ENCODE data around the gene IL20RA.

- TF ChIP-seq KDM1A (IDR thresholded peaks at IDR 0.05; ENCODE audit: borderline replicate concordance, low read length): no peak
- TF ChIP-seq CHD2 (IDR thresholded peaks at IDR 0.05; ENCODE audit: low read length): no peak
- TF ChIP-seq ASH2L (IDR thresholded peaks at IDR 0.05; ENCODE audit: low read length): no peak
- TF ChIP-seq CTCF (IDR thresholded peaks at IDR 0.05; ENCODE audit: control extremely low read depth in 1 of 3, insufficient read depth in 1 of 3, low read depth in 1 of 3, low read length in 3 of 3): no peak
- no peak for TF ChIP-seq JUND (IDR thresholded peaks at IDR 0.05; ENCODE audit: low read length)
- TF ChIP-seq RXRA (IDR thresholded peaks at IDR 0.05; ENCODE audit: insufficient read depth, low read depth, low read length): no peak
- no peak for TF ChIP-seq BRCA1 (IDR thresholded peaks at IDR 0.05; ENCODE audit: low read depth, low read length)
- no peak for TF ChIP-seq NRF1 (IDR thresholded peaks at IDR 0.05; ENCODE audit: low read depth, low read length)
- TF ChIP-seq ATF3 (IDR thresholded peaks at IDR 0.05; ENCODE audit: insufficient read depth, low read depth, low read length): no peak
- TF ChIP-seq RAD21 (IDR thresholded peaks at IDR 0.05 in 1 of 2, conservative IDR thresholded peaks at IDR 0.05 in 1 of 2; ENCODE audit: low read depth in 2 of 2, low read length in 2 of 2): no peak
- TF ChIP-seq TEAD4 (IDR thresholded peaks at IDR 0.05; ENCODE audit: low read depth, low read length): no peak
- TF ChIP-seq SIRT6 (IDR thresholded peaks at IDR 0.05; ENCODE audit: low read length): no peak
Measured at GRCh38 chr6:137084865-137085617, 40.3 kb upstream of the IL20RA start.
